T-helper 22 cell (primary cell): ENCODE measurements around the gene TMEM154.
"Not testable (repeated sequence)": the region's sequence is repeated elsewhere in the genome, so short reads cannot be mapped to it uniquely, and the experiment has no call there.

ENCODE experiments used
- DNase-seq: peaks from one replicate; pipeline ENCODE4 v3.0.0-alpha.2; 2020; ENCODE audit warnings: low read depth

The TMEM154 gene

GRCh38 chr4:152667781-152668180, 12.0 kb downstream of the TMEM154 start:
- DNase-seq = no peak

GRCh38 chr4:152666946-152667345, 12.9 kb downstream of the TMEM154 start:
- DNase-seq = no peak

- DNase-seq = no peak
Observed at GRCh38 chr4:152665691-152666395, 14.0 kb downstream of the TMEM154 start.

- DNase-seq = not testable (repeated sequence)
Observed at GRCh38 chr4:152664067-152664378, 15.8 kb downstream of the TMEM154 start.

- no peak for DNase-seq
Observed at GRCh38 chr4:152663203-152664066, 16.4 kb downstream of the TMEM154 start.

GRCh38 chr4:152661649-152662048, 18.1 kb downstream of the TMEM154 start:
- no peak for DNase-seq

GRCh38 chr4:152660526-152660925, 19.3 kb downstream of the TMEM154 start:
- no peak for DNase-seq

- no peak for DNase-seq
Observed at GRCh38 chr4:152659806-152660205, 20.0 kb downstream of the TMEM154 start.

GRCh38 chr4:152657657-152658056, 22.1 kb downstream of the TMEM154 start:
- no peak for DNase-seq

- DNase-seq = no peak
Observed at GRCh38 chr4:152655272-152656129, 24.3 kb downstream of the TMEM154 start.

- no peak for DNase-seq
Observed at GRCh38 chr4:152652102-152652501, 27.7 kb downstream of the TMEM154 start.

GRCh38 chr4:152651473-152652060, 28.2 kb downstream of the TMEM154 start:
- DNase-seq = no peak

GRCh38 chr4:152646221-152646620, 33.6 kb downstream of the TMEM154 start:
- DNase-seq = no peak

- DNase-seq = no peak
Observed at GRCh38 chr4:152644130-152644529, 35.7 kb downstream of the TMEM154 start.

GRCh38 chr4:152643153-152644035, 36.4 kb downstream of the TMEM154 start:
- DNase-seq = no peak

GRCh38 chr4:152640058-152640921, 39.5 kb downstream of the TMEM154 start:
- no peak for DNase-seq

GRCh38 chr4:152635851-152636250, 43.9 kb downstream of the TMEM154 start:
- DNase-seq = no peak

GRCh38 chr4:152634110-152634760, 45.6 kb downstream of the TMEM154 start:
- DNase-seq = no peak

GRCh38 chr4:152633118-152633517, 46.7 kb downstream of the TMEM154 start:
- no peak for DNase-seq

GRCh38 chr4:152630324-152630723, 49.5 kb downstream of the TMEM154 start:
- DNase-seq = no peak
